Large intestine (tissue), 3 donors: ENCODE measurements around the gene PFN1. TPM values are rescaled to one million over a fixed set of nuclear protein-coding genes. Genes with fewer than 3 reads are reported as not detected.

Source experiments
- DNase-seq, 2 donors: peaks; one replicate each; pipeline versions ENCODE4 v3.0.0 to v3.0.0-alpha.2; 2013
- H3K27ac ChIP-seq: one replicate; pipeline ENCODE4 v1.5.1; 2013; ENCODE audit warnings: low read length
- H3K27me3 ChIP-seq: 2 replicates; pipeline ENCODE4 v1.6.1; 2013; ENCODE audit warnings: low read length; ENCODE audit not compliant: control insufficient read depth, insufficient read depth
- H3K36me3 ChIP-seq: 2 replicates; pipeline ENCODE4 v1.6.1; 2013; ENCODE audit warnings: low read length; ENCODE audit not compliant: control insufficient read depth, insufficient read depth
- H3K4me1 ChIP-seq: one replicate; pipeline ENCODE4 v1.6.1; 2013; ENCODE audit warnings: low read length; ENCODE audit not compliant: control insufficient read depth, insufficient read depth
- H3K4me3 ChIP-seq: one replicate; pipeline ENCODE4 v1.5.1; 2013; ENCODE audit warnings: low read length
- H3K9me3 ChIP-seq: one replicate; pipeline ENCODE4 v1.6.1; 2013; ENCODE audit warnings: mild to moderate bottlenecking, low read depth, low read length, moderate library complexity; ENCODE audit not compliant: control insufficient read depth
- WGBS: methylation state at CpG from one replicate; pipeline ENCODE4 v1.1.5; 2013; ENCODE audit warnings: low lambda C conversion rate; ENCODE audit not compliant: insufficient coverage; 5-methylcytosine and 5-hydroxymethylcytosine counted together
- polyA plus RNA-seq: library from polyadenylated mRNA; unstranded; fragments of 120-200 nt; gene quantifications from one replicate; pipeline ENCODE4 v1.2.1, GENCODE V29; 2013

The PFN1 gene
- polyA plus RNA-seq, 1 donor: 557 TPM

- peaks cover 69% of the 10 kb centered on the region for H3K36me3 ChIP-seq
- no peak overlapping the region for H3K27ac ChIP-seq
- H3K27me3 ChIP-seq: peaks cover 19% of the 10 kb centered on the region
- peaks cover 27% of the 10 kb centered on the region for H3K4me1 ChIP-seq
- H3K9me3 ChIP-seq: peaks cover 8% of the 10 kb centered on the region
- no CpG with 5 or more reads among the region's 27 CpGs for WGBS
- H3K4me3 ChIP-seq: no peak overlapping the region
- no peak for DNase-seq
Observed at GRCh38 chr17:4895657-4896331, 52.5 kb downstream of the PFN1 start.

Other genes starting within 250 kb of the PFN1 start
- 50.9 TPM for gene PELP1, start 244.4 kb downstream of the PFN1 start, polyA plus RNA-seq
- gene ARRB2, start 237.9 kb downstream of the PFN1 start, polyA plus RNA-seq: 96.7 TPM
- 33.0 TPM for gene MED11, start 217.1 kb downstream of the PFN1 start, polyA plus RNA-seq
- 5.1 TPM for gene ZMYND15, start 208.7 kb downstream of the PFN1 start, polyA plus RNA-seq
- 62.1 TPM for gene CXCL16, start 208.6 kb downstream of the PFN1 start, polyA plus RNA-seq
- 44.0 TPM for gene TM4SF5, start 176.6 kb downstream of the PFN1 start, polyA plus RNA-seq
- gene VMO1, start 162.2 kb downstream of the PFN1 start, polyA plus RNA-seq: 2.1 TPM
- 34.4 TPM for gene GLTPD2, start 159.6 kb downstream of the PFN1 start, polyA plus RNA-seq
- gene PSMB6, start 152.4 kb downstream of the PFN1 start, polyA plus RNA-seq: 97.1 TPM
- gene PLD2, start 141.4 kb downstream of the PFN1 start, polyA plus RNA-seq: 21.8 TPM
- 103 TPM for gene MINK1, start 115.2 kb downstream of the PFN1 start, polyA plus RNA-seq
- gene C17orf107, start 49.0 kb downstream of the PFN1 start, polyA plus RNA-seq: 2.1 TPM
- 0.37 TPM for gene CHRNE, start 45.4 kb downstream of the PFN1 start, polyA plus RNA-seq
- 1.5 TPM for gene GP1BA, start 16.3 kb downstream of the PFN1 start, polyA plus RNA-seq
- 47.1 TPM for gene SLC25A11, start 8.5 kb downstream of the PFN1 start, polyA plus RNA-seq
- gene RNF167, start 8.3 kb downstream of the PFN1 start, polyA plus RNA-seq: 117 TPM
- 31.4 TPM for gene ENO3, start 2.6 kb upstream of the PFN1 start, polyA plus RNA-seq
- gene SPAG7, start 19.3 kb upstream of the PFN1 start, polyA plus RNA-seq: 82.0 TPM
- 35.6 TPM for gene CAMTA2, start 39.1 kb upstream of the PFN1 start, polyA plus RNA-seq
- gene INCA1, start 49.0 kb upstream of the PFN1 start, polyA plus RNA-seq: 4.6 TPM
- 69.2 TPM for gene KIF1C, start 49.4 kb upstream of the PFN1 start, polyA plus RNA-seq
- gene SLC52A1, start 86.9 kb upstream of the PFN1 start, polyA plus RNA-seq: 3.2 TPM
- 9.9 TPM for gene ZFP3, start 129.9 kb upstream of the PFN1 start, polyA plus RNA-seq
- gene ZNF232, start 163.3 kb upstream of the PFN1 start, polyA plus RNA-seq: 11.1 TPM
- 0.54 TPM for gene USP6, start 167.5 kb upstream of the PFN1 start, polyA plus RNA-seq
- 14.6 TPM for gene ZNF594, start 243.3 kb upstream of the PFN1 start, polyA plus RNA-seq